HUES48 (cell line): ENCODE measurements around the gene PROM2.
"Not testable (repeated sequence)": the region's sequence is repeated elsewhere in the genome, so short reads cannot be mapped to it uniquely, and the experiment has no call there.

Source experiments
- H3K27ac ChIP-seq: one replicate; pipeline ENCODE4 v1.7.0; 2013; ENCODE audit warnings: low read depth, low read length, inconsistent platforms
- H3K27me3 ChIP-seq: 2 replicates; pipeline ENCODE4 v1.6.1; 2013; ENCODE audit warnings: mild to moderate bottlenecking, low read length; ENCODE audit not compliant: control insufficient read depth, insufficient read depth
- H3K36me3 ChIP-seq: 2 replicates; pipeline ENCODE4 v1.6.1; 2013; ENCODE audit warnings: low read length; ENCODE audit not compliant: control insufficient read depth, insufficient read depth
- H3K4me1 ChIP-seq: 2 replicates; pipeline ENCODE4 v1.6.1; 2013; ENCODE audit warnings: mild to moderate bottlenecking, low read length; ENCODE audit not compliant: control insufficient read depth, insufficient read depth
- H3K4me3 ChIP-seq: 2 replicates; pipeline ENCODE4 v1.5.1; 2013; ENCODE audit warnings: mild to moderate bottlenecking, low read depth, low read length
- H3K9ac ChIP-seq: 2 replicates; pipeline ENCODE4 v1.6.1; 2013; ENCODE audit warnings: mild to moderate bottlenecking, low read depth, low read length, moderate library complexity
- H3K9me3 ChIP-seq: 2 replicates; pipeline ENCODE4 v1.6.1; 2013; ENCODE audit warnings: low read length; ENCODE audit not compliant: control insufficient read depth, insufficient read depth

The PROM2 gene, protein sequence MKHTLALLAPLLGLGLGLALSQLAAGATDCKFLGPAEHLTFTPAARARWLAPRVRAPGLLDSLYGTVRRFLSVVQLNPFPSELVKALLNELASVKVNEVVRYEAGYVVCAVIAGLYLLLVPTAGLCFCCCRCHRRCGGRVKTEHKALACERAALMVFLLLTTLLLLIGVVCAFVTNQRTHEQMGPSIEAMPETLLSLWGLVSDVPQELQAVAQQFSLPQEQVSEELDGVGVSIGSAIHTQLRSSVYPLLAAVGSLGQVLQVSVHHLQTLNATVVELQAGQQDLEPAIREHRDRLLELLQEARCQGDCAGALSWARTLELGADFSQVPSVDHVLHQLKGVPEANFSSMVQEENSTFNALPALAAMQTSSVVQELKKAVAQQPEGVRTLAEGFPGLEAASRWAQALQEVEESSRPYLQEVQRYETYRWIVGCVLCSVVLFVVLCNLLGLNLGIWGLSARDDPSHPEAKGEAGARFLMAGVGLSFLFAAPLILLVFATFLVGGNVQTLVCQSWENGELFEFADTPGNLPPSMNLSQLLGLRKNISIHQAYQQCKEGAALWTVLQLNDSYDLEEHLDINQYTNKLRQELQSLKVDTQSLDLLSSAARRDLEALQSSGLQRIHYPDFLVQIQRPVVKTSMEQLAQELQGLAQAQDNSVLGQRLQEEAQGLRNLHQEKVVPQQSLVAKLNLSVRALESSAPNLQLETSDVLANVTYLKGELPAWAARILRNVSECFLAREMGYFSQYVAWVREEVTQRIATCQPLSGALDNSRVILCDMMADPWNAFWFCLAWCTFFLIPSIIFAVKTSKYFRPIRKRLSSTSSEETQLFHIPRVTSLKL

DNA sequence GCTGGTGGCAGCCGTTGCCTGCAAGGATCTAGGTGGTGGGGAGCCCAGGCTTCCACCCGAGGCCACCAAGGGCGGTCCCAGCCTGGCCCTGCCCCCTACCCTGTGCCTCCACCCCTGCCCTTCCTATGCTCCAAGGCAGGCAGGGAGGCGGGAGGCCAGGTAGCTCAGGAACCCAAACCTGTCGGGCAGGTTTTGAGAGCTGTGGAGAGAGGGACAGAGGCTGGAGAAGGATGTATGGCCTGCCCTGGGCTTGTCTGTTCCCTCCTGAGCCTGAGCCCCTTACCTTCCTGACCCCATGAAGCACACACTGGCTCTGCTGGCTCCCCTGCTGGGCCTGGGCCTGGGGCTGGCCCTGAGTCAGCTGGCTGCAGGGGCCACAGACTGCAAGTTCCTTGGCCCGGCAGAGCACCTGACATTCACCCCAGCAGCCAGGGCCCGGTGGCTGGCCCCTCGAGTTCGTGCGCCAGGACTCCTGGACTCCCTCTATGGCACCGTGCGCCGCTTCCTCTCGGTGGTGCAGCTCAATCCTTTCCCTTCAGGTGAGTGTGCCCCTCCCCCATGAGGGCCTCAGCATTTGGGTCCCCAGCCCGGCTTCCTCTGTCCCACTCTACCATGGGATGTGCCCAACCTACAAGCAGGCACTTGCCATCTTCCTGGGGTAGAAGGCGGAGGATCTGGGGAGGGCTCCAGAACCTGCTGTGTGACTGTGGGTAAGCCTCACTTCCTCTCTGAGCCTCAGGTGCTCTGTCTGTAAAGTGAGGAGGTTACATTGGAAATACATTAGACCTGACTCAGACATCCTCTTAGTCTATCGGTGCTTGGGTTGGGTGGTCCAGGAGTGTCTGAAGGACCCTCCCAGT, at the start of gene PROM2:
Gene PROM2 (plus strand): TSS at position 159 of the 860 bp plus-strand sequence. CDS start 137 bp downstream, at position 296.
- peaks cover 21% of the 10 kb centered on the region for H3K4me1 ChIP-seq
- no peaks in the 10 kb centered on the region for H3K27me3 ChIP-seq
- H3K9ac ChIP-seq, result 0 out of 2 replicates have a peak within 1 kb of the TSS, but pooled peaks have one; percentile 28
- H3K9me3 ChIP-seq, result no peaks in the 10 kb centered on the region
- H3K36me3 ChIP-seq, result no peaks in the 10 kb centered on the region
- H3K27ac ChIP-seq, result peak within 1 kb of the TSS; percentile 4
- 0 out of 2 replicates have a peak within 1 kb of the TSS, but pooled peaks have one; percentile 14 for H3K4me3 ChIP-seq

DNA sequence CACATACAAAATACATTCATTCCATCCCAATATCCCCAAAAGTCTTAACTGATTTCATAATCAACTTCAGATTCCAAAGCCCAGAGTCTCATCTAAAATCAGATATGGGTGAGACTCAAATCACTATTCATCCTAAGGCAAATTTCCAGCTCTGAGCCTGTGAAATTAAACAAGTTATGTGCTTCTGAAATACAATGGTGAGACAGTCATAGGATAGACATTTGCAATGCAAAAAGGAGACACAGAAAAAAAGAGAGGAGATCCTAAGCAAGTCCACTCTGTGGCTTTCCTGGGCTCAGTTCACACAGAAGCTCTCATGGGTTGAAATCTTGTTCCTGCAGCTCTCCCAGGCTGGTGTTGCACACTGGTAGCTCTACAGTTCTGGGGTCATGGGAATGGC, 48.6 kb upstream of the PROM2 start:
- H3K27me3 ChIP-seq, result no peaks in the 10 kb centered on the region

DNA sequence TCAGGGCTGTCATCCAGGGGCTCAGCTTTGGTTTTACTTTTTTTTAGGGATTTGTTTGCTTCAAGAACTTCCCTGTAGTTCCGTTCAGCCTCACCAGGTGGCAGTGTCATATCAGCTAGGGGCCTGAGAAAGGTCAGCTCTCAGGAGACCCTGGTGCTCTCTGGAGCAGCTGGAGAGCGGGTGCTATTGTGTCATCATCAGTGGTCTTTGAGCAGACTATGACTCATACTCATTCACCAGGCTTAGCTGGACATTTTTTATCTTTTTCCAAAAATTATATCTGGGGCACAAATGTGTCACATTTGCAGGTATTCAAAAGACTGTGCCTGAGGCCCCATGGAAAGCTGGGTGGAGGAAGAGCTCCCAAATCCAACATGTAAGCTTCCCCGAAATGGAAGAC, 42.5 kb upstream of the PROM2 start:
- Histone ChIP-seq H3K36me3 (no peaks in the 10 kb centered on the region), H3K4me1 (no peaks in the 10 kb centered on the region), H3K27ac (no peak overlapping the region), H3K9ac (no peak overlapping the region), H3K4me3 (no peak overlapping the region), H3K9me3 (peaks cover 15% of the 10 kb centered on the region), H3K27me3 (no peaks in the 10 kb centered on the region)

More for the DNA sequence above, 48.6 kb upstream of the PROM2 start:
- H3K9me3 ChIP-seq, result peaks cover 27% of the 10 kb centered on the region
- no peak overlapping the region for H3K9ac ChIP-seq
- no peak overlapping the region for H3K27ac ChIP-seq
- no peaks in the 10 kb centered on the region for H3K4me1 ChIP-seq
- no peaks in the 10 kb centered on the region for H3K36me3 ChIP-seq
- no peak overlapping the region for H3K4me3 ChIP-seq

DNA sequence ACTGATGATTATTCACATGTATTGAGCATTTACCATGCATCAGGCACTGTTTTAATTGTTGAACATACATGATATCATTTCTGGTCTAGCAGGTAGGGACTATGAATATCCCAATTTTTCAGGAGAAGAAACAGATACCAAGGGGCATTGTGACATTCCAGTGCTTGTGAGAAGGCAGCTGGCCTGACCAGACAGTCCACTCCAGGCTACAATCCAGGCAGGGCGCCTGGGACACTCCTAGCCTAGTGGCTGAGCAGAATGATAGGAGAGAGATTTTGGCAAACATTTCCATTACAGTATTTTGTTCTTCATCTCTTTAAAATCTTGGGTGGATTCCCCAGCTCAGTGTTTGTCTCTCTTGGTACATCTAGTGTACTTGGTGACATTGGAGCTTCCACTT, 42.0 kb upstream of the PROM2 start:
- Histone ChIP-seq H3K36me3 (no peaks in the 10 kb centered on the region), H3K27me3 (no peaks in the 10 kb centered on the region), H3K4me1 (no peaks in the 10 kb centered on the region), H3K4me3 (no peak overlapping the region), H3K9me3 (peaks cover 17% of the 10 kb centered on the region), H3K9ac (no peak overlapping the region), H3K27ac (no peak overlapping the region)

DNA sequence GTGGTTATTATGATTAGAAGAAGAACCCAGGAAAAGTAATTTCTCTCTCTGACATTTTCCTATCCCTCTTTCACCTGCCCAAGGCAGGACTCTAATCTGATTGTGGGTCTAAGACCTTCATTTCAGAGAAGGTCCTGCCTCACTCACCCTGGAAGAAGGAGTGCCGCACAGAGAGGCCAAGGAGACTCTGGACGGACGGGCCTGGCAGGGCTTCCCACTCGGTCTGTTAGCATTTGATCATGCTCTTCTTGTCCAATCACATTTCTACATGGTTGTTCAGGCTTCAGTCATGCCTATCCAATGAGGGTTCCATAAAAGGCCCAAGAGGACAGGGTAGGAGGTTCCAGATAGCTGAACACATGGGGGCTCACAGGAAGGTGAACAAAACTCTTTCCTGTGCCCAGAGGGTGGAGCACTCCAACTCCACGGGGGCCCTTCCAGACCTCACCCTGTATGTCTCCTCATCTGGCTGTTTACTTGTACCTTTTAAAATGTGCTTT, 39.9 kb upstream of the PROM2 start:
- Histone ChIP-seq H3K4me1 (no peaks in the 10 kb centered on the region), H3K36me3 (no peaks in the 10 kb centered on the region), H3K27me3 (no peaks in the 10 kb centered on the region), H3K9ac (no peak overlapping the region), H3K27ac (no peak overlapping the region), H3K4me3 (no peak overlapping the region), H3K9me3 (peaks cover 33% of the 10 kb centered on the region)

DNA sequence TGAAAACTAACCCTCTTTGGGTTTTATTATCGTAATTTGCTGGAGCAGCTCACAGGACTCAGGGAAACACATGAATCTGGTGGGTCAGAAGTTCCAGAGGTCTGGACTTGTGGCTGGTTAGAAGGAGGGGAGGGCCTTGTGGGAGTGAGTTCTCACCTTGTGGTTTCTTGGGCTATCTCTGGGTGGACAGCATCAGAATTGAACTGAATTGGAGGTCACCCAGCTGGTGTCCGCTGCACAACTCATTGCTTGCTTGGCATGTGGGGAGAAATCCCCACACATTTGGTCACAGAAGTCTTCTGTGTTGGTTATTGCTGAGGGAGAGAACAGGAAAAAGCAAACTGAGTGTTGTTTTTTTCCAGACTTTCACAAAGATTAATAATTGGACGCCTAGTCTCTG, 39.4 kb upstream of the PROM2 start:
- Histone ChIP-seq H3K27me3 (no peaks in the 10 kb centered on the region), H3K9ac (no peak overlapping the region), H3K9me3 (peaks cover 35% of the 10 kb centered on the region), H3K4me3 (no peak overlapping the region), H3K27ac (no peak overlapping the region), H3K36me3 (no peaks in the 10 kb centered on the region), H3K4me1 (no peaks in the 10 kb centered on the region)

DNA sequence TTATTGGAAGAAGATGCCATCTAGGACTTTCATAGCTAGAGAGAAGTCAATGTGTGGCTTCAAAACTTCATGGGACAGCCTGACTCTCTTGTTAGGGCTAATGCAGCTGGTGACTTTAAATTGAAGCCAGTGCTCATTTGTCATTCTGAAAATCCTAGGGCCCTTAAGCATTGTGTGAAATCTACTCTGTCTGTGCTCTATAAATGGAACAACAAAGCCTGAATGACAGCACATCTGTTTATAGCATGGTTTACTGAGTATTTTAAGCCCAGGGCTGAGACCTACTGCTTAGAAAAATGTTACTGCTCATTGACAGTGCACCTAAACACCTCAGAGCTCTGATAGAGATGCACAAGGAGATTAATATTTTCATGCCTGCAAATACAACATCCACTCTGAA, 36.1 kb upstream of the PROM2 start:
- Histone ChIP-seq H3K4me3 (no peak overlapping the region), H3K9me3 (peaks cover 59% of the 10 kb centered on the region), H3K27me3 (no peaks in the 10 kb centered on the region), H3K9ac (no peak overlapping the region), H3K36me3 (no peaks in the 10 kb centered on the region), H3K27ac (no peak overlapping the region), H3K4me1 (no peaks in the 10 kb centered on the region)

DNA sequence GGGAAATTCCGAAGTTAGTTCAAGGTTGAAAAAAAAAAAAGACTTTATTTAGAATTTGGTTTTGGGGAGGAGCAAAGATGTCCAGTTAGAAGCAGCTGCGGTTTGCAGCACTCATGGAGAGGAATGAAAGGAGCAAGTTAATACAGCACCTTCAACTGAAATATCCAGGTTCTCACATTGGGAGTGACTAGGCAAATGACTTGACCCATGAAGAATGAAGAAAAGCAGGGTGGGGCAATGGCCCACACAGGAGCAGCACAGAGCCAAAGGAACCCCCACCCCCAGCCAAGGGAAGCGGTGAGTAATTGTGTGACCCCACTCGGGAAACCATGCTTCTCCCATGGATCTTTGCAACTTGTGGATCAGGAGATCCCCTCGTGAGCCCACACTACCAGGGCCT, 34.2 kb upstream of the PROM2 start:
- Histone ChIP-seq H3K27ac (no peak overlapping the region), H3K27me3 (no peaks in the 10 kb centered on the region), H3K36me3 (no peaks in the 10 kb centered on the region), H3K4me1 (no peaks in the 10 kb centered on the region), H3K4me3 (no peak overlapping the region), H3K9me3 (peaks cover 55% of the 10 kb centered on the region), H3K9ac (no peak overlapping the region)

DNA sequence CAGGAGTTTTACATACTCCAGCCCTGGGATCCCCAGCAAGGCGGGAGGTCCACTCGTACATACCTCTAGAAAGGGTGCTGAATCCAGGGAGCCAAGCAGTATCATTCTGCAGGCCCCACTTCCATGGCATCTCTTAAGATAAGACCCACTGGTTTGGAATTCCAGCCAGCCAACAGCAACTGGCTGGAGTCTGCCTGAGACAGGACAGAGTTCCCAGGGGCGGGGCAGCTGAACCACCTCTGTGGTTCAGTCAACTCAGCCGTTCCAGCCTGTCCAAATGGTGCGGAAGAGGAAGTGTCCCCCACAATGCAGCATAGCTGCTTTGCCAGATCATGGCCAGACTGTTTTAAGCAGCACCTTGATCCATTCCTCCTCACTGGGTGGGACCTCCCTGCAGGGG, 33.7 kb upstream of the PROM2 start:
- H3K9ac ChIP-seq, result no peak overlapping the region
- H3K9me3 ChIP-seq, result peaks cover 54% of the 10 kb centered on the region
- H3K36me3 ChIP-seq, result no peaks in the 10 kb centered on the region
- no peak overlapping the region for H3K4me3 ChIP-seq
- no peaks in the 10 kb centered on the region for H3K4me1 ChIP-seq
- no peak overlapping the region for H3K27ac ChIP-seq
- H3K27me3 ChIP-seq, result no peaks in the 10 kb centered on the region

DNA sequence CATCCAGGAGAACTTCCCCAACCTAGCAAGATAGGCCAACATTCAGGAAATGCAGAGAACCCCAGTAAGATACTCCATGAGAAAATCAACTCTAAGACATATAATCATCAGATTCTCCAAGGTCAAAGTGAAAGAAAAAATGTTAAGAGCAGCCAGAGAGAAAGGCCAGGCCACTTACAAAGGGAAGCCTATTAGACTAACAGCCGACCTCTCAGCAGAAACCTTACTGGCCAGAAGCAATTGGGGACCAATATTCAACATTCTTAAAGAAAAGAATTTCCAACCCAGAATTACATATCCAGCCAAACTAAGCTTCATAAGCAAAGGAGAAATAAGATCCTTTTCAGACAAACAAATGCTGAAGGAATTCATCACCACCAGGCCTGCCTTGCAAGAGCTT, 32.2 kb upstream of the PROM2 start:
- not testable (repeated sequence) for H3K36me3 ChIP-seq, H3K4me3 ChIP-seq, H3K4me1 ChIP-seq, H3K27ac ChIP-seq, H3K27me3 ChIP-seq, H3K9ac ChIP-seq
- peaks cover 47% of the 10 kb centered on the region for H3K9me3 ChIP-seq
